Measurements from ENCODE around the gene MICAL3. TPM values are rescaled to one million over a fixed set of nuclear protein-coding genes. Genes with fewer than 3 reads are reported as not detected.

The MICAL3 gene
- polyA plus RNA-seq, 2 of the 4 experiments (the other 2 are of a cell fraction), result 20.5 to 30.1 TPM

DNA sequence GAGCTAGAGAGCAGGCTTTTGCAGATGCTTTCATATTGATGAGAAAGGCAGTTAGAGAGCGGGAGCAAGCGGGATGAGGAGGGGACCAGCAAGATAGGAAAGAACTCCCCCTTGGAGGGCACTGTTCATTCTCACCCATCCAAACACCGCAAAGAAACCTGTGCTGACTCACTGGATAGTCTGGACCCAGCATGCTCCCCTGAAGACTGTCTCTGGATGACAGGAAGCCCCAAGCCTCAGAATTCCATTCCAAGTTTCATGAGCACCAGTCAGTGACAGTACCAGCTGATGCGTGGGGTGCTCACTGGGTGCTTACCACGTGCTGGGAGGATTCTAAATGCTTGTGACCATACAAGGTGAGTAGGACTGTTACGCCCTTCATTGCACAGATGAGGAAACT lies 34.2 kb downstream of the MICAL3 start:
- WGBS (ENCODE audit: missing lambda C conversion rate), result 74% methylated on average over 6 of the region's 6 CpGs
- Histone ChIP-seq H3K4me2 (no peak overlapping the region), H3K9me3 (no peaks in the 10 kb centered on the region), H3K4me3 (no peak overlapping the region), H3K27ac (no peak overlapping the region), H3K4me1 (peaks cover 63% of the 10 kb centered on the region)
- DNase-seq (ENCODE audit: low read depth in 1 of 2, low spot score in 1 of 2) (no peak), FAIRE-seq (no peak), ATAC-seq (no peak)
- POLR2A ChIA-PET, result no interaction called here
- TF ChIP-seq JUN (IDR thresholded peaks at IDR 0.05) (no peak), GATA3 (IDR thresholded peaks at IDR 0.05; ENCODE audit: borderline replicate concordance) (no peak), HEYL (CRISPR knock-in tag; IDR thresholded peaks at IDR 0.05) (no peak), ZC3H11A (IDR thresholded peaks at IDR 0.05) (no peak), FOXS1 (CRISPR knock-in tag; IDR thresholded peaks at IDR 0.05) (no peak), NFE2L2 (conservative IDR thresholded peaks at IDR 0.05; ENCODE audit: low read length) (no peak), HDAC2 (IDR thresholded peaks at IDR 0.05) (no peak), KDM5A (IDR thresholded peaks at IDR 0.05) (no peak), HOXA7 (CRISPR knock-in tag; IDR thresholded peaks at IDR 0.05) (no peak), CBX2 (IDR thresholded peaks at IDR 0.05; ENCODE audit: borderline replicate concordance, low read depth) (no peak), FOSB (CRISPR knock-in tag; IDR thresholded peaks at IDR 0.05) (no peak)
- CTCF ChIA-PET, result interaction anchor here (2.4 kb wide), 1 partner anchor 86 kb away, joined by 10 read pairs; no protein-coding TSS in a partner anchor

DNA sequence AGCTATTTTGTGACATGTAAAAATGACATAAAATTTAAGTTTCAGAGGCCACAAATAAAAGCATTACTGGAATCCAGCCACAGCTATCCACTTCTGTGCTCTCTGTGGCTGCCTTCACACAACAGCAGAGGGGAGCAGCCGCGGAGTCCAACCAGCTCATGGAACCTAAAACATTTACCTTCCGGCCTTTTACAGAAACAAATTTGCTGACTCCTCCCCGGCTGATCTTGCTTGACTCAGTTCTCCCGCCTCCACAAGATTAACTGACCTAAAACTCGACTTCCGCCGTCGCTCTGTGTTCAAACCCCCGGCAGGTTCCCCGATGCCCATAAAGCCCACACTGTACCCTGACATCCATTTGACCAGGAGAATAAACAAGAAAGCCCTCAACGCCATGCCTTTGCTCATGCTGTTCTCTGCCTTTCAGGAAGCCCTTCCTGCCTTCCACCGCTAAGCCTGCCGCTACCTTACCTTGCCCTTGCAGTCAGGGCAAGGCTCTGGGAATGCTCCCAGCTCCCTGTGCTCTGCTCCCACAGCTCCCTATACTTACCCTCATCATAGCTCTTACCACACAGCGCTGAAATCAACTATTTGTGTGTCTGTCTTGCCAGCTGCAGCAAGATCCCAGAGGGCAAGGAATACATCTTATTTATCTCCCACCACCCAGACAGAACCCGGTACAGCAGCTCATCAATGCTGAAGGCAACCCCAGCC lies 35.4 kb downstream of the MICAL3 start:
- Histone ChIP-seq H3K27ac (peak overlapping the region; percentile 8 to 75; a peak in 4 of 6 replicates), H3K4me1 (peaks cover 62% of the 10 kb centered on the region), H3K4me3 (no peak overlapping the region), H3K4me2 (peak overlapping the region; percentile 46; the same call in 2 of the 3 replicates), H3K9me3 (no peaks in the 10 kb centered on the region)
- ATAC-seq (0 out of 6 replicates have a peak, but pooled peaks of 1 of the 2 experiments have one; percentile 43), FAIRE-seq (no peak), DNase-seq (ENCODE audit: low read depth in 1 of 2, low spot score in 1 of 2) (no peak)
- TF ChIP-seq FOSB (CRISPR knock-in tag; IDR thresholded peaks at IDR 0.05), result no peak
- TF ChIP-seq, protein P1, sequence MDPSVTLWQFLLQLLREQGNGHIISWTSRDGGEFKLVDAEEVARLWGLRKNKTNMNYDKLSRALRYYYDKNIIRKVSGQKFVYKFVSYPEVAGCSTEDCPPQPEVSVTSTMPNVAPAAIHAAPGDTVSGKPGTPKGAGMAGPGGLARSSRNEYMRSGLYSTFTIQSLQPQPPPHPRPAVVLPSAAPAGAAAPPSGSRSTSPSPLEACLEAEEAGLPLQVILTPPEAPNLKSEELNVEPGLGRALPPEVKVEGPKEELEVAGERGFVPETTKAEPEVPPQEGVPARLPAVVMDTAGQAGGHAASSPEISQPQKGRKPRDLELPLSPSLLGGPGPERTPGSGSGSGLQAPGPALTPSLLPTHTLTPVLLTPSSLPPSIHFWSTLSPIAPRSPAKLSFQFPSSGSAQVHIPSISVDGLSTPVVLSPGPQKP (IDR thresholded peaks at IDR 0.05; ENCODE audit: low read depth, low read length), result no peak
- TF ChIP-seq, protein P2, sequence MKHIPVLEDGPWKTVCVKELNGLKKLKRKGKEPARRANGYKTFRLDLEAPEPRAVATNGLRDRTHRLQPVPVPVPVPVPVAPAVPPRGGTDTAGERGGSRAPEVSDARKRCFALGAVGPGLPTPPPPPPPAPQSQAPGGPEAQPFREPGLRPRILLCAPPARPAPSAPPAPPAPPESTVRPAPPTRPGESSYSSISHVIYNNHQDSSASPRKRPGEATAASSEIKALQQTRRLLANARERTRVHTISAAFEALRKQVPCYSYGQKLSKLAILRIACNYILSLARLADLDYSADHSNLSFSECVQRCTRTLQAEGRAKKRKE (CRISPR knock-in tag; IDR thresholded peaks at IDR 0.05; ENCODE audit: low read depth), result no peak
- TF ChIP-seq MAFK (IDR thresholded peaks at IDR 0.05; ENCODE audit: partially characterized antibody), result no peak
- no peak for TF ChIP-seq HOXB5 (CRISPR knock-in tag; IDR thresholded peaks at IDR 0.05)
- no peak for TF ChIP-seq HOXB13 (CRISPR knock-in tag; IDR thresholded peaks at IDR 0.05; ENCODE audit: low read depth)
- TF ChIP-seq RFX5 (IDR thresholded peaks at IDR 0.05), result no peak
- TF ChIP-seq PHF8 (IDR thresholded peaks at IDR 0.05; ENCODE audit: borderline replicate concordance, low read depth), result no peak
- TF ChIP-seq EP300 (IDR thresholded peaks at IDR 0.05), result no peak
- no peak for TF ChIP-seq CBX2 (IDR thresholded peaks at IDR 0.05; ENCODE audit: borderline replicate concordance, low read depth)
- TF ChIP-seq NR3C1 (IDR thresholded peaks at IDR 0.05), result no peak
- TF ChIP-seq, protein P3, sequence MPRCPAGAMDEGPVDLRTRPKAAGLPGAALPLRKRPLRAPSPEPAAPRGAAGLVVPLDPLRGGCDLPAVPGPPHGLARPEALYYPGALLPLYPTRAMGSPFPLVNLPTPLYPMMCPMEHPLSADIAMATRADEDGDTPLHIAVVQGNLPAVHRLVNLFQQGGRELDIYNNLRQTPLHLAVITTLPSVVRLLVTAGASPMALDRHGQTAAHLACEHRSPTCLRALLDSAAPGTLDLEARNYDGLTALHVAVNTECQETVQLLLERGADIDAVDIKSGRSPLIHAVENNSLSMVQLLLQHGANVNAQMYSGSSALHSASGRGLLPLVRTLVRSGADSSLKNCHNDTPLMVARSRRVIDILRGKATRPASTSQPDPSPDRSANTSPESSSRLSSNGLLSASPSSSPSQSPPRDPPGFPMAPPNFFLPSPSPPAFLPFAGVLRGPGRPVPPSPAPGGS (IDR thresholded peaks at IDR 0.05), result no peak
- TF ChIP-seq, protein P4, sequence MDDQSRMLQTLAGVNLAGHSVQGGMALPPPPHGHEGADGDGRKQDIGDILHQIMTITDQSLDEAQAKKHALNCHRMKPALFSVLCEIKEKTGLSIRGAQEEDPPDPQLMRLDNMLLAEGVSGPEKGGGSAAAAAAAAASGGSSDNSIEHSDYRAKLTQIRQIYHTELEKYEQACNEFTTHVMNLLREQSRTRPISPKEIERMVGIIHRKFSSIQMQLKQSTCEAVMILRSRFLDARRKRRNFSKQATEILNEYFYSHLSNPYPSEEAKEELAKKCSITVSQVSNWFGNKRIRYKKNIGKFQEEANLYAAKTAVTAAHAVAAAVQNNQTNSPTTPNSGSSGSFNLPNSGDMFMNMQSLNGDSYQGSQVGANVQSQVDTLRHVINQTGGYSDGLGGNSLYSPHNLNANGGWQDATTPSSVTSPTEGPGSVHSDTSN (IDR thresholded peaks at IDR 0.05), result no peak
- no peak for TF ChIP-seq TFCP2L1 (CRISPR knock-in tag; IDR thresholded peaks at IDR 0.05)
- no peak for TF ChIP-seq GATA3 (IDR thresholded peaks at IDR 0.05; ENCODE audit: borderline replicate concordance)
- no peak for TF ChIP-seq NPAS2 (CRISPR knock-in tag; IDR thresholded peaks at IDR 0.05; ENCODE audit: borderline replicate concordance)
- TF ChIP-seq, protein P5, sequence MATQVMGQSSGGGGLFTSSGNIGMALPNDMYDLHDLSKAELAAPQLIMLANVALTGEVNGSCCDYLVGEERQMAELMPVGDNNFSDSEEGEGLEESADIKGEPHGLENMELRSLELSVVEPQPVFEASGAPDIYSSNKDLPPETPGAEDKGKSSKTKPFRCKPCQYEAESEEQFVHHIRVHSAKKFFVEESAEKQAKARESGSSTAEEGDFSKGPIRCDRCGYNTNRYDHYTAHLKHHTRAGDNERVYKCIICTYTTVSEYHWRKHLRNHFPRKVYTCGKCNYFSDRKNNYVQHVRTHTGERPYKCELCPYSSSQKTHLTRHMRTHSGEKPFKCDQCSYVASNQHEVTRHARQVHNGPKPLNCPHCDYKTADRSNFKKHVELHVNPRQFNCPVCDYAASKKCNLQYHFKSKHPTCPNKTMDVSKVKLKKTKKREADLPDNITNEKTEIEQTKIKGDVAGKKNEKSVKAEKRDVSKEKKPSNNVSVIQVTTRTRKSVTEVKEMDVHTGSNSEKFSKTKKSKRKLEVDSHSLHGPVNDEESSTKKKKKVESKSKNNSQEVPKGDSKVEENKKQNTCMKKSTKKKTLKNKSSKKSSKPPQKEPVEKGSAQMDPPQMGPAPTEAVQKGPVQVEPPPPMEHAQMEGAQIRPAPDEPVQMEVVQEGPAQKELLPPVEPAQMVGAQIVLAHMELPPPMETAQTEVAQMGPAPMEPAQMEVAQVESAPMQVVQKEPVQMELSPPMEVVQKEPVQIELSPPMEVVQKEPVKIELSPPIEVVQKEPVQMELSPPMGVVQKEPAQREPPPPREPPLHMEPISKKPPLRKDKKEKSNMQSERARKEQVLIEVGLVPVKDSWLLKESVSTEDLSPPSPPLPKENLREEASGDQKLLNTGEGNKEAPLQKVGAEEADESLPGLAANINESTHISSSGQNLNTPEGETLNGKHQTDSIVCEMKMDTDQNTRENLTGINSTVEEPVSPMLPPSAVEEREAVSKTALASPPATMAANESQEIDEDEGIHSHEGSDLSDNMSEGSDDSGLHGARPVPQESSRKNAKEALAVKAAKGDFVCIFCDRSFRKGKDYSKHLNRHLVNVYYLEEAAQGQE (IDR thresholded peaks at IDR 0.05), result no peak
- TF ChIP-seq HEYL (CRISPR knock-in tag; IDR thresholded peaks at IDR 0.05), result no peak
- ChIA-PET POLR2A (no interaction called here), CTCF (interaction anchor here (0.8 to 2.4 kb wide), 2 partner anchors 36 to 87 kb away, joined by 4 to 10 read pairs; no protein-coding TSS in a partner anchor)
- WGBS (ENCODE audit: missing lambda C conversion rate), result 94% methylated on average over 16 of the region's 16 CpGs
